ENCODE results near the gene TSR3. TPM values are rescaled to one million over a fixed set of nuclear protein-coding genes. Genes with fewer than 3 reads are reported as not detected.

The TSR3 gene
- total and polyA plus RNA-seq, 2 donors (not counting 1 experiment from before 2014, with no cell fraction given): 35.7 to 43.7 TPM

DNA sequence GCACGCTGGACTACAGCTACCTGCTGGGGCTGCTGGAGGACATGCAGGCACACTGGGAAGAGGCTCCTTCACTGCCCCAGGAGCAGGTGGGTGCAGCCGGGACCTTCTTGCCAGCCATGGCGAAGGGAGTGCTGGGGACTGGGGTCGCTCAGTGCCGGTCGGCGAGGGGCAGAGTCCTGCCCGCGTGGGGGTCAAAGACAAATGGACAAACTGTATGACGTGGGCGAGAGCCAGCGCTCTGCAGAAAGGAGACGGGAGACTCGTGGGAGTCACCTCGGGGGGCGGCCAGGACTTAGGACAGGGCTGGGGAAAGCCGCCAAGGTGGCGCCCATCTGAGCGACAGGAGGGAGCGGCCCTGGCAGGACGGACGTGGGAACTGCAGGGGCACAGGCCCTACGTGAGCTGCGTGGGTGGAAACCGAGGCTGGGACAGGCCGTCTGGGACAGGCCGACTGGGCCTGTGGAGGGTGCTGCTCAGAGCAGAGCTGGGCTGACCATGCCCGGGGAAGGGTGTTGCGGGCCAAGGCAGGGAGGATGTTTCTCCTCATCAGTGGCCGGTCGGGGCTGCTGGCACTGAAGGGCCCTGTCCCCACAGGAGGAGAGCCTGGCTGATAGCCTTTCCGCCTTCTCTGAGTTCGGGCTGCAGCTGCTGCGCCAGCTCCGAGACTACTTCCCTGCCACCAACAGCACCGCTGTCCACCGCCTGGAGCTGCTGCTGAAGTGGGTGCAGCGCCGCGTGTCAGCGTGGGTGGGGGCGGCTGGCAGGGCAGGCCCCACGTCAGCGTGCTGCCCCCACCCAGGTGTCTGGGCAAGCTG lies 8.0 kb downstream of the TSR3 start:
- Histone ChIP-seq H3K9me3 (ENCODE audit: control extremely low read depth in 1 of 3, control insufficient read depth in 2 of 3, insufficient read depth in 1 of 3, low read length in 2 of 3) (peaks cover 0 to 3% (median 0%) of the 10 kb centered on the region in 3 donors), H3K4me1 (ENCODE audit: control insufficient read depth in 2 of 2, insufficient read depth in 2 of 2, low read length in 2 of 2) (peaks cover 16 to 26% of the 10 kb centered on the region in 2 donors), H3K79me2 (ENCODE audit: control insufficient read depth, insufficient read depth, low read length) (no peaks in the 10 kb centered on the region), H2AFZ (ENCODE audit: insufficient read depth, low read depth, low read length, poor library complexity, severe bottlenecking) (no peak overlapping the region), H3K4me3 (ENCODE audit: control extremely low read depth in 1 of 5, extremely low read depth in 1 of 5, insufficient read depth in 1 of 5, low read depth in 2 of 5, low read length in 4 of 5) (peak overlapping the region in 3 of 5 experiments; percentile 15 to 34 (median 18)), H3K36me3 (replicated peaks in 1 of 2; ENCODE audit: control extremely low read depth in 1 of 2, control insufficient read depth in 1 of 2, extremely low read depth in 1 of 2, insufficient read depth in 2 of 2, low read length in 1 of 2) (peaks cover 0 to 9% of the 10 kb centered on the region in 2 experiments), H3K4me2 (replicated peaks; ENCODE audit: low read depth, low read length, poor library complexity, severe bottlenecking) (peak overlapping the region; percentile 95), H3K27me3 (replicated peaks in 1 of 4; ENCODE audit: control extremely low read depth in 1 of 4, control insufficient read depth in 3 of 4, insufficient read depth in 4 of 4, low read length in 3 of 4) (no peaks in the 10 kb centered on the region), H4K20me1 (ENCODE audit: control insufficient read depth, insufficient read depth, low read length, poor library complexity, severe bottlenecking) (peaks cover 20% of the 10 kb centered on the region), H3K9ac (ENCODE audit: low read length) (peak overlapping the region; percentile 44), H3K27ac (ENCODE audit: low read length in 2 of 2) (peak overlapping the region in 1 of 2 donors; percentile 42)
- TF ChIP-seq, protein P1, sequence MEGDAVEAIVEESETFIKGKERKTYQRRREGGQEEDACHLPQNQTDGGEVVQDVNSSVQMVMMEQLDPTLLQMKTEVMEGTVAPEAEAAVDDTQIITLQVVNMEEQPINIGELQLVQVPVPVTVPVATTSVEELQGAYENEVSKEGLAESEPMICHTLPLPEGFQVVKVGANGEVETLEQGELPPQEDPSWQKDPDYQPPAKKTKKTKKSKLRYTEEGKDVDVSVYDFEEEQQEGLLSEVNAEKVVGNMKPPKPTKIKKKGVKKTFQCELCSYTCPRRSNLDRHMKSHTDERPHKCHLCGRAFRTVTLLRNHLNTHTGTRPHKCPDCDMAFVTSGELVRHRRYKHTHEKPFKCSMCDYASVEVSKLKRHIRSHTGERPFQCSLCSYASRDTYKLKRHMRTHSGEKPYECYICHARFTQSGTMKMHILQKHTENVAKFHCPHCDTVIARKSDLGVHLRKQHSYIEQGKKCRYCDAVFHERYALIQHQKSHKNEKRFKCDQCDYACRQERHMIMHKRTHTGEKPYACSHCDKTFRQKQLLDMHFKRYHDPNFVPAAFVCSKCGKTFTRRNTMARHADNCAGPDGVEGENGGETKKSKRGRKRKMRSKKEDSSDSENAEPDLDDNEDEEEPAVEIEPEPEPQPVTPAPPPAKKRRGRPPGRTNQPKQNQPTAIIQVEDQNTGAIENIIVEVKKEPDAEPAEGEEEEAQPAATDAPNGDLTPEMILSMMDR (IDR thresholded peaks at IDR 0.05): no peak
- TF ChIP-seq EZH2 (IDR thresholded peaks at IDR 0.05; ENCODE audit: borderline replicate concordance, insufficient read depth, low read depth, low read length, poor library complexity, severe bottlenecking): no peak
- ATAC-seq (ENCODE audit: low read depth) (no peak), DNase-seq (no peak)
- intact Hi-C loops (cut with micrococcal nuclease): loop anchor here (1.0 to 10.0 kb wide), 5 partner anchors 8 to 439 kb away; partner anchors contain the start of genes CRAMP1, GNPTG, IFT140 and NUBP2
- peaks cover 23% of the 10 kb centered on the region for H3K4me1 Mint-ChIP-seq
- no peaks in the 10 kb centered on the region for H3K27me3 Mint-ChIP-seq
- no peaks in the 10 kb centered on the region for H3K9me3 Mint-ChIP-seq (ENCODE audit: insufficient read depth)
- WGBS (ENCODE audit: insufficient coverage): 74% methylated on average over 44 of the region's 44 CpGs
- H3K27ac Mint-ChIP-seq: peak overlapping the region; percentile 91
- peak overlapping the region; percentile 86 for H3K4me3 Mint-ChIP-seq
- ChIA-PET POLR2A (interaction anchor here (1.4 to 2.0 kb wide), 2 partner anchors 12 to 34 kb away, joined by 10 to 11 read pairs; partner anchors contain the start of gene UBE2I), CTCF (interaction anchor here (0.9 to 1.6 kb wide), 3 partner anchors 10 to 33 kb away, joined by 3 to 8 read pairs (median 4); no protein-coding TSS in a partner anchor)

Measured in B cell (primary cell).